Transverse colon (tissue), 4 donors: ENCODE data around the gene OSBPL3. TPM values are rescaled to one million over a fixed set of nuclear protein-coding genes. Genes with fewer than 3 reads are reported as not detected.

Experiments
- DNase-seq: peaks from one replicate; pipeline ENCODE4 v3.0.0-alpha.2; 2019
- H3K27ac ChIP-seq, 4 donors: fragments of 200-600 bp; sonication (generic); 2 replicates each; pipeline ENCODE4 v1.5.1; 2016 to 2018; ENCODE audit warnings: inconsistent platforms in 4 of 4
- H3K27me3 ChIP-seq: fragments of 200-600 bp; sonication (generic); 2 replicates; pipeline ENCODE4 v1.5.1; 2017; ENCODE audit warnings: inconsistent platforms
- H3K36me3 ChIP-seq, 4 donors: fragments of 200-600 bp; sonication (generic); 2 replicates each; pipeline ENCODE4 v1.5.1; 2017 to 2019; ENCODE audit warnings: inconsistent platforms in 4 of 4
- H3K4me1 ChIP-seq, 4 donors: fragments of 200-600 bp; sonication (generic); 2 replicates each; pipeline ENCODE4 v1.5.1; 2017 to 2020; ENCODE audit warnings: inconsistent platforms in 4 of 4
- H3K4me3 ChIP-seq, 4 donors: fragments of 200-600 bp; sonication (generic); 1 replicate in 1 of 4; 2 replicates in 3 of 4; pipeline versions ENCODE4 v1.5.1 to v1.6.1; 2017 to 2019; ENCODE audit warnings: inconsistent platforms in 4 of 4
- H3K9me3 ChIP-seq, 2 donors: fragments of 200-600 bp; sonication (generic); 2 replicates each; pipeline ENCODE4 v1.5.1; 2017 to 2019; ENCODE audit warnings: inconsistent platforms in 2 of 2
- EP300 ChIP-seq: sonication (generic); formaldehyde crosslinking; IDR thresholded peaks from one replicate; pipeline ENCODE4 v1.6.1; 2017; ENCODE audit warnings: antibody characterized with exemption, low read depth
- POLR2A ChIP-seq: fragments of 450-650 bp; IDR thresholded peaks from one replicate; pipeline ENCODE4 v1.6.1; 2016; ENCODE audit warnings: antibody characterized with exemption, mild to moderate bottlenecking, moderate library complexity
- POLR2AphosphoS5 ChIP-seq, 3 donors: sonication (generic); formaldehyde crosslinking; IDR thresholded peaks; one replicate each; pipeline ENCODE4 v1.6.1; 2016; ENCODE audit warnings: antibody characterized with exemption in 3 of 3
- WGBS, 2 donors: methylation state at CpG; one replicate each; pipeline ENCODE4 v1.1.5; 2018; ENCODE audit warnings: low coverage in 1 of 2; 5-methylcytosine and 5-hydroxymethylcytosine counted together
- in situ Hi-C, 4 donors: fragments of 200-750 bp; cut with MboI; loops; one replicate each; pipeline versions ENCODE4 v1.15.0 to v1.15.1; 2017; ENCODE audit warnings: low sequenced_read_pairs in 3 of 4, low pct_ligation_motif_present in 1 of 4, low pct_unique_long_range_greater_than_20kb in 1 of 4
- intact Hi-C: fragments of 100-400 bp; cut with DNase I; formaldehyde crosslinking; loops from one replicate; pipeline ENCODE4 v1.15.1; 2023; ENCODE audit warnings: low total_unique reads
- total RNA-seq, 4 donors: library from RNA; depleted of rRNA; stranded (reverse); fragments of >200 nt; gene quantifications; one replicate each; pipeline ENCODE4 v1.1.0, GENCODE V29; 2016
- TF ChIP-seq, protein P1 (sequence below), 5 experiments: fragments of 200-600 bp in 3 of 5; fragments of 450-650 bp in 2 of 5; sonication (generic) in 3 of 5; IDR thresholded peaks; 1 replicate in 2 of 5; 2 replicates in 3 of 5; pipeline ENCODE4 v1.5.1; 2016 to 2017; ENCODE audit warnings: antibody characterized with exemption in 5 of 5, inconsistent platforms in 3 of 5, mild to moderate bottlenecking in 2 of 5, moderate library complexity in 1 of 5

Gene OSBPL3
- 10 to 100 TPM in 1 of 4 donors, 1 to 10 TPM in 3; 6.7 to 20.6 (median 8.0) TPM for total RNA-seq

- in situ Hi-C loops, result loop anchor here in 3 of 4 donors (10.0 kb wide), 3 partner anchors 85 to 165 kb away; no protein-coding TSS in a partner anchor
- 0% methylated on average over 47 of the region's 73 CpGs; no CpG with 5 or more reads in 1 of the 2 donors for WGBS, 2 donors
Observed at GRCh38 chr7:24979863-24980533, at the start of gene OSBPL3. TSS of gene OSBPL3 (minus strand) at chr7:24980178. CDS start at chr7:24892472, 87,706 bp downstream.

GRCh38 chr7:25029075-25029474 is 49.1 kb upstream of the OSBPL3 start:
- no peak for DNase-seq
- TF ChIP-seq POLR2A (no peak), POLR2AphosphoS5 (IDR thresholded peaks at IDR 0.05) (no peak), EP300 (no peak)
- TF ChIP-seq, protein P1, sequence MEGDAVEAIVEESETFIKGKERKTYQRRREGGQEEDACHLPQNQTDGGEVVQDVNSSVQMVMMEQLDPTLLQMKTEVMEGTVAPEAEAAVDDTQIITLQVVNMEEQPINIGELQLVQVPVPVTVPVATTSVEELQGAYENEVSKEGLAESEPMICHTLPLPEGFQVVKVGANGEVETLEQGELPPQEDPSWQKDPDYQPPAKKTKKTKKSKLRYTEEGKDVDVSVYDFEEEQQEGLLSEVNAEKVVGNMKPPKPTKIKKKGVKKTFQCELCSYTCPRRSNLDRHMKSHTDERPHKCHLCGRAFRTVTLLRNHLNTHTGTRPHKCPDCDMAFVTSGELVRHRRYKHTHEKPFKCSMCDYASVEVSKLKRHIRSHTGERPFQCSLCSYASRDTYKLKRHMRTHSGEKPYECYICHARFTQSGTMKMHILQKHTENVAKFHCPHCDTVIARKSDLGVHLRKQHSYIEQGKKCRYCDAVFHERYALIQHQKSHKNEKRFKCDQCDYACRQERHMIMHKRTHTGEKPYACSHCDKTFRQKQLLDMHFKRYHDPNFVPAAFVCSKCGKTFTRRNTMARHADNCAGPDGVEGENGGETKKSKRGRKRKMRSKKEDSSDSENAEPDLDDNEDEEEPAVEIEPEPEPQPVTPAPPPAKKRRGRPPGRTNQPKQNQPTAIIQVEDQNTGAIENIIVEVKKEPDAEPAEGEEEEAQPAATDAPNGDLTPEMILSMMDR (IDR thresholded peaks at IDR 0.05), result no peak
- Histone ChIP-seq H3K27me3 (no peaks in the 10 kb centered on the region), H3K27ac (peak overlapping the region in 1 of 4 donors; percentile 43), H3K9me3 (no peaks in the 10 kb centered on the region), H3K4me3 (no peak overlapping the region), H3K4me1 (no peaks in the 10 kb centered on the region), H3K36me3 (no peaks in the 10 kb centered on the region)
- intact Hi-C loops, result no loop called here
- WGBS, 2 donors, result 100% methylated on average over 1 of the region's 1 CpG; no CpG with 5 or more reads in 1 of the 2 donors
- in situ Hi-C loops, result no loop called here

More at GRCh38 chr7:24979863-24980533, at the start of gene OSBPL3:
- intact Hi-C loops, result loop anchor here (10.0 kb wide), 2 partner anchors 85 to 155 kb away; no protein-coding TSS in a partner anchor
- Histone ChIP-seq H3K9me3 (no peaks in the 10 kb centered on the region), H3K4me3 (peak within 1 kb of the TSS; percentile 77 to 98 (median 86)), H3K4me1 (peaks cover 0 to 30% (median 17%) of the 10 kb centered on the region in 4 donors), H3K27me3 (no peaks in the 10 kb centered on the region), H3K27ac (peak within 1 kb of the TSS; percentile 86 to 90 (median 89)), H3K36me3 (no peaks in the 10 kb centered on the region)
- DNase-seq, result peak; percentile 97
- TF ChIP-seq POLR2A, result peak; percentile 71
- no peak for TF ChIP-seq EP300
- peak; percentile 81 to 88 (median 84) for TF ChIP-seq POLR2AphosphoS5 (IDR thresholded peaks at IDR 0.05)

DNA sequence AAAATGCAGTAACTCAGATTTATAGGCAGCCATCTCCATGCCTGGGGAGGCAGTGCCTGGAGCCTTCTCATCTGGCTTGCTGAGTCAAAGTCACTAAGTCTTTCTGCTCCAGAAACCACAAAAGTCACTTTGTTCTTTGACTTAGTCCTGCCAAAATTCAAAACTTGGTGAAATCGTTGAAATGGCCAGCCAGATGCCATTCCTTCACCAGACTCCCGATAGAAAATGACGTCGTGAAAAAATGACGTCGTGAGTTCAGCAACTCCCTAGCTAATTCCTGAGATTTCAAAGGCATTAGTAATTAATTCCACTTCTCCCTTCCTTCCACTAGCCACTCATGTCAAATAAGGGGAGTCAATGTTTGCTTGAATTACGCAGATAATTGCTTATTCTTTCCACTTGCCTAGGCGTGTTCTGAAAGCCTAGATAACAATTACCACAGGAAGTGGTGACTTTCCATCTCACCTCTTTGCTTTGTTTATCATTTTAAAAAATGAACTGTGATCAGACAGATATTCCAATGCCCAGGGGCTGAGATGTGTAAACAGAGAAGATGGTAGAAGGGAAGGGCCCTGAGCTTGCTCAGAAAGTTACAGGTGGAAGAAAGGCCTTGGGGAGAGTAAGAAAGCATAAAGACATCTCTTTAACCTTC is 48.5 kb upstream of the OSBPL3 start:
- H3K4me1 ChIP-seq, result no peaks in the 10 kb centered on the region
- H3K4me3 ChIP-seq, result no peak overlapping the region
- intact Hi-C loops (no loop called here), in situ Hi-C loops (no loop called here)
- DNase-seq, result no peak
- no peaks in the 10 kb centered on the region for H3K36me3 ChIP-seq
- WGBS, 2 donors, result 58 to 69% methylated on average over 8 of the region's 8 CpGs
- no peaks in the 10 kb centered on the region for H3K27me3 ChIP-seq
- TF ChIP-seq, protein P1 (IDR thresholded peaks at IDR 0.05), result no peak
- TF ChIP-seq POLR2AphosphoS5 (IDR thresholded peaks at IDR 0.05) (no peak), POLR2A (no peak), EP300 (no peak)
- no peaks in the 10 kb centered on the region for H3K9me3 ChIP-seq
- H3K27ac ChIP-seq, result peak overlapping the region in 1 of 4 donors; percentile 43

GRCh38 chr7:25026156-25026555 is 46.2 kb upstream of the OSBPL3 start:
- 64 to 67% methylated on average over 3 of the region's 3 CpGs for WGBS, 2 donors
- no peak overlapping the region for H3K27ac ChIP-seq
- no peak for TF ChIP-seq POLR2A
- TF ChIP-seq EP300, result no peak
- TF ChIP-seq, protein P1 (IDR thresholded peaks at IDR 0.05), result no peak
- TF ChIP-seq POLR2AphosphoS5 (IDR thresholded peaks at IDR 0.05), result no peak
- no peaks in the 10 kb centered on the region for H3K9me3 ChIP-seq
- intact Hi-C loops, result no loop called here
- H3K4me3 ChIP-seq, result no peak overlapping the region
- in situ Hi-C loops, result no loop called here
- DNase-seq, result no peak
- no peaks in the 10 kb centered on the region for H3K27me3 ChIP-seq
- no peaks in the 10 kb centered on the region for H3K4me1 ChIP-seq
- H3K36me3 ChIP-seq, result no peaks in the 10 kb centered on the region
